MM.1S (cell line): Measurements from ENCODE around the gene VPS13C.
A peak's percentile ranks its signal among the peaks of the same experiment; 100 is the strongest.

Source experiments
- DNase-seq: peaks from one replicate; pipeline ENCODE4 v3.0.0-alpha.2; 2015
- H2AFZ ChIP-seq: fragments of 300-600 bp; sonication (generic); 2 replicates; pipeline ENCODE4 v1.6.0; 2016; ENCODE audit warnings: antibody characterized with exemption, low read length
- H3F3A ChIP-seq: fragments of 300-600 bp; sonication (generic); 2 replicates; pipeline ENCODE4 v1.6.1; 2016; ENCODE audit warnings: mild to moderate bottlenecking, antibody characterized with exemption, low read length, moderate library complexity, mixed read lengths; ENCODE audit not compliant: insufficient read depth
- H3K27ac ChIP-seq: fragments of 300-600 bp; sonication (generic); 2 replicates; pipeline ENCODE4 v1.5.1; 2016; ENCODE audit warnings: mild to moderate bottlenecking, low read length
- H3K27me3 ChIP-seq: fragments of 300-600 bp; sonication (generic); replicated peaks from 2 replicates; pipeline ENCODE4 v1.6.0; 2016; ENCODE audit warnings: low read length; ENCODE audit not compliant: insufficient read depth
- H3K36me3 ChIP-seq: fragments of 300-600 bp; sonication (generic); replicated peaks from 2 replicates; pipeline ENCODE4 v1.6.1; 2016; ENCODE audit warnings: mild to moderate bottlenecking, low read length, mixed read lengths; ENCODE audit not compliant: insufficient read depth
- H3K4me1 ChIP-seq: fragments of 300-600 bp; sonication (generic); 2 replicates; pipeline ENCODE4 v1.6.1; 2016; ENCODE audit warnings: low read length, mixed read lengths
- H3K4me2 ChIP-seq: fragments of 300-600 bp; sonication (generic); 2 replicates; pipeline ENCODE4 v1.6.0; 2016; ENCODE audit warnings: low read depth, low read length
- H3K4me3 ChIP-seq: fragments of 300-600 bp; sonication (generic); 2 replicates; pipeline ENCODE4 v1.5.1; 2016; ENCODE audit warnings: low read length, mixed read lengths
- H3K79me2 ChIP-seq: fragments of 300-600 bp; sonication (generic); 2 replicates; pipeline ENCODE4 v1.6.1; 2016; ENCODE audit warnings: mixed run types, low read length, mixed read lengths
- H3K9ac ChIP-seq: fragments of 300-600 bp; sonication (generic); 2 replicates; pipeline ENCODE4 v1.6.1; 2016; ENCODE audit warnings: low read length, mixed read lengths
- H3K9me2 ChIP-seq: fragments of 300-600 bp; sonication (generic); replicated peaks from 2 replicates; pipeline ENCODE4 v1.6.1; 2016; ENCODE audit warnings: mild to moderate bottlenecking, low read length, mixed read lengths; ENCODE audit not compliant: insufficient read depth
- H3K9me3 ChIP-seq: fragments of 300-600 bp; sonication (generic); replicated peaks from 2 replicates; pipeline ENCODE4 v1.6.1; 2016; ENCODE audit warnings: mild to moderate bottlenecking, low read length, mixed read lengths; ENCODE audit not compliant: insufficient read depth
- H4K20me1 ChIP-seq: fragments of 300-600 bp; sonication (generic); 2 replicates; pipeline ENCODE4 v1.6.1; 2016; ENCODE audit warnings: mild to moderate bottlenecking, low read length, moderate library complexity, mixed read lengths; ENCODE audit not compliant: insufficient read depth
- CTCF ChIP-seq: fragments of 300-600 bp; sonication (generic); IDR thresholded peaks from 2 replicates; pipeline ENCODE4 v1.5.1; 2016; ENCODE audit warnings: antibody characterized with exemption, low read length, mixed read lengths
- EZH2 ChIP-seq: fragments of 300-600 bp; sonication (generic); optimal IDR thresholded peaks from 2 replicates; pipeline ENCODE3; 2017; ENCODE audit warnings: low read depth, mild to moderate bottlenecking, antibody characterized with exemption, low read length, mixed read lengths
- EZH2phosphoT487 ChIP-seq: fragments of 300-600 bp; sonication (generic); IDR thresholded peaks from 2 replicates; pipeline ENCODE4 v1.6.1; 2018; ENCODE audit warnings: antibody characterized with exemption, low read length

The VPS13C gene

GRCh38 chr15:61879219-61879618 is 181.0 kb downstream of the VPS13C start:
- no peaks in the 10 kb centered on the region for H3K9me3 ChIP-seq
- no peaks in the 10 kb centered on the region for H3K4me1 ChIP-seq
- H3K4me3 ChIP-seq: no peak overlapping the region
- H3K4me2 ChIP-seq: no peak overlapping the region
- no peaks in the 10 kb centered on the region for H4K20me1 ChIP-seq
- no peaks in the 10 kb centered on the region for H3K27me3 ChIP-seq
- no peaks in the 10 kb centered on the region for H3K79me2 ChIP-seq
- no peak for DNase-seq
- no peak overlapping the region for H2AFZ ChIP-seq
- H3K27ac ChIP-seq: no peak overlapping the region
- no peak for TF ChIP-seq EZH2phosphoT487
- TF ChIP-seq EZH2: no peak
- no peak for TF ChIP-seq CTCF
- H3K9me2 ChIP-seq: no peaks in the 10 kb centered on the region
- H3F3A ChIP-seq: no peaks in the 10 kb centered on the region
- H3K36me3 ChIP-seq: peaks cover 4% of the 10 kb centered on the region; the same call in 1 of the 2 replicates
- H3K9ac ChIP-seq: no peak overlapping the region

GRCh38 chr15:61871926-61872522 is 188.2 kb downstream of the VPS13C start:
- Histone ChIP-seq H3K27ac (no peak overlapping the region), H3K4me2 (no peak overlapping the region), H3K36me3 (no peaks in the 10 kb centered on the region; the same call in 1 of the 2 replicates), H2AFZ (no peak overlapping the region), H3K4me1 (no peaks in the 10 kb centered on the region), H3K9ac (no peak overlapping the region), H4K20me1 (no peaks in the 10 kb centered on the region), H3K79me2 (no peaks in the 10 kb centered on the region), H3K9me2 (no peaks in the 10 kb centered on the region), H3K4me3 (no peak overlapping the region), H3K27me3 (no peaks in the 10 kb centered on the region), H3K9me3 (no peaks in the 10 kb centered on the region), H3F3A (no peaks in the 10 kb centered on the region)
- peak; percentile 29 for DNase-seq
- peak; percentile 56 for TF ChIP-seq CTCF
- no peak for TF ChIP-seq EZH2
- no peak for TF ChIP-seq EZH2phosphoT487

- no peaks in the 10 kb centered on the region for H4K20me1 ChIP-seq
- H3K36me3 ChIP-seq: no peaks in the 10 kb centered on the region; the same call in 1 of the 2 replicates
- peak; percentile 20 for DNase-seq
- H3K9me2 ChIP-seq: no peaks in the 10 kb centered on the region
- TF ChIP-seq EZH2phosphoT487 (no peak), CTCF (no peak), EZH2 (no peak)
- H2AFZ ChIP-seq: no peak overlapping the region
- H3F3A ChIP-seq: no peaks in the 10 kb centered on the region
- H3K4me1 ChIP-seq: no peaks in the 10 kb centered on the region
- H3K9ac ChIP-seq: no peak overlapping the region
- H3K4me2 ChIP-seq: no peak overlapping the region
- H3K27me3 ChIP-seq: no peaks in the 10 kb centered on the region
- H3K27ac ChIP-seq: no peak overlapping the region
- H3K79me2 ChIP-seq: no peaks in the 10 kb centered on the region
- no peaks in the 10 kb centered on the region for H3K9me3 ChIP-seq
- H3K4me3 ChIP-seq: no peak overlapping the region
Observed at GRCh38 chr15:61869656-61870055, 190.6 kb downstream of the VPS13C start.
